Body of pancreas (tissue), 4 donors: ENCODE data around the gene DPT.

Experiments
- POLR2A ChIP-seq, 3 donors: fragments of 450-650 bp; IDR thresholded peaks; one replicate each; pipeline ENCODE4 v1.6.1; 2016; ENCODE audit warnings: antibody characterized with exemption in 3 of 3, mild to moderate bottlenecking in 2 of 3
- TF ChIP-seq, protein P1 (sequence below), 7 experiments: fragments of 450-650 bp in 4 of 7; fragments of 200-600 bp in 3 of 7; sonication (generic) in 3 of 7; IDR thresholded peaks; one replicate each; pipeline ENCODE4 v1.5.1; 2016 to 2019; ENCODE audit warnings: antibody characterized with exemption in 7 of 7

DNA sequence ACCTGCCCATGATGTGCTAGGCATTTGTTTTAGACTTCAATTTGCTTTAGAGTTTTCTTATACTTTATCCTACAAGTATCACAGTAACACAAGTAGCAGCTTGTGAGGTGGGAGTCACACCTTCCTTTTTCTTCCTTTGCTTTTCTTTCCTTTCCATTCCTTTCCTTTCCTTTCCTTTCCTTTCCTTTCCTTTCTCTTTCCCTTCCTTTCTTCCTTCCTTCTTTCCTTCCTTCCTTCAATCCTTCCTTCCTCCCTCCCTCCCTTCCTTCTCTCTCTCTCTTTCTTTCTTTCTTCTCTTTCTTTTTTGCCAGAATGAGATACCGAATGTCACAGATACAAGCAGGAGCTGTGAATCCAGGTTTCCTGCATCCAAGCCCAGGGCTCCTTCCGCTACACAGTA, 3.9 kb downstream of the DPT start:
- no peak for TF ChIP-seq POLR2A (IDR thresholded peaks at IDR 0.05)
- TF ChIP-seq, protein P1, sequence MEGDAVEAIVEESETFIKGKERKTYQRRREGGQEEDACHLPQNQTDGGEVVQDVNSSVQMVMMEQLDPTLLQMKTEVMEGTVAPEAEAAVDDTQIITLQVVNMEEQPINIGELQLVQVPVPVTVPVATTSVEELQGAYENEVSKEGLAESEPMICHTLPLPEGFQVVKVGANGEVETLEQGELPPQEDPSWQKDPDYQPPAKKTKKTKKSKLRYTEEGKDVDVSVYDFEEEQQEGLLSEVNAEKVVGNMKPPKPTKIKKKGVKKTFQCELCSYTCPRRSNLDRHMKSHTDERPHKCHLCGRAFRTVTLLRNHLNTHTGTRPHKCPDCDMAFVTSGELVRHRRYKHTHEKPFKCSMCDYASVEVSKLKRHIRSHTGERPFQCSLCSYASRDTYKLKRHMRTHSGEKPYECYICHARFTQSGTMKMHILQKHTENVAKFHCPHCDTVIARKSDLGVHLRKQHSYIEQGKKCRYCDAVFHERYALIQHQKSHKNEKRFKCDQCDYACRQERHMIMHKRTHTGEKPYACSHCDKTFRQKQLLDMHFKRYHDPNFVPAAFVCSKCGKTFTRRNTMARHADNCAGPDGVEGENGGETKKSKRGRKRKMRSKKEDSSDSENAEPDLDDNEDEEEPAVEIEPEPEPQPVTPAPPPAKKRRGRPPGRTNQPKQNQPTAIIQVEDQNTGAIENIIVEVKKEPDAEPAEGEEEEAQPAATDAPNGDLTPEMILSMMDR (IDR thresholded peaks at IDR 0.05): no peak
